Lung (tissue), 12 donors: ENCODE results near the gene CLIC5. TPM values are rescaled to one million over a fixed set of nuclear protein-coding genes. Genes with fewer than 3 reads are reported as not detected.

ENCODE experiments used
- ATAC-seq: fragments of 200-7000 bp; cut with Tn5 transposase; one replicate; pipeline ENCODE4 v1.9.1; 2020; ENCODE audit warnings: moderate number of reproducible peaks; ENCODE audit not compliant: insufficient read depth, low FRiP score
- DNase-seq, 3 donors: peaks; one replicate each; pipeline ENCODE4 v3.0.0-alpha.2; 2013 to 2017
- H3K27ac ChIP-seq, 2 donors: one replicate each; pipeline ENCODE4 v1.5.1; 2013; ENCODE audit warnings: mild to moderate bottlenecking in 2 of 2, moderate library complexity in 2 of 2, control low read depth in 1 of 2, inconsistent platforms in 1 of 2, low read depth in 1 of 2, low read length in 1 of 2
- H3K27me3 ChIP-seq, 3 donors: one replicate each; pipeline ENCODE4 v1.5.1; 2013; ENCODE audit warnings: low read length in 2 of 3; ENCODE audit not compliant: control insufficient read depth in 3 of 3, insufficient read depth in 3 of 3
- H3K36me3 ChIP-seq, 4 donors: one replicate each; pipeline ENCODE4 v1.5.1; 2013; ENCODE audit warnings: low read length in 4 of 4, mild to moderate bottlenecking in 1 of 4, moderate library complexity in 1 of 4; ENCODE audit not compliant: control insufficient read depth in 4 of 4, insufficient read depth in 4 of 4
- H3K4me1 ChIP-seq, 5 donors: one replicate each; pipeline ENCODE4 v1.5.1; 2013; ENCODE audit warnings: low read length in 5 of 5, mild to moderate bottlenecking in 2 of 5, moderate library complexity in 1 of 5; ENCODE audit not compliant: control insufficient read depth in 5 of 5, insufficient read depth in 5 of 5
- H3K4me3 ChIP-seq: one replicate; pipeline ENCODE4 v1.5.1; 2013; ENCODE audit warnings: mild to moderate bottlenecking, control low read depth, moderate library complexity
- H3K9ac ChIP-seq, 2 donors: one replicate each; pipeline ENCODE4 v1.5.1; 2013; ENCODE audit warnings: low read length in 2 of 2, control low read depth in 1 of 2; ENCODE audit not compliant: insufficient read depth in 1 of 2
- H3K9me3 ChIP-seq, 4 donors: one replicate each; pipeline ENCODE4 v1.5.1; 2013; ENCODE audit warnings: low read length in 3 of 4, mild to moderate bottlenecking in 1 of 4, moderate library complexity in 1 of 4; ENCODE audit not compliant: control insufficient read depth in 4 of 4, insufficient read depth in 3 of 4
- CTCF ChIP-seq: IDR thresholded peaks from 2 replicates; pipeline ENCODE4 v1.5.1; 2012; ENCODE audit warnings: mild to moderate bottlenecking; ENCODE audit errors: control extremely low read depth, extremely low read depth
- WGBS, 2 donors: extraction: QIAGEN DNeasy Blood & Tissue Kit; methylation state at CpG; one replicate each; pipeline ENCODE4 v1.1.7; 2013; 5-methylcytosine and 5-hydroxymethylcytosine counted together
- polyA plus RNA-seq, 2 donors: library from polyadenylated mRNA; stranded (reverse); fragments of 200-250 nt; gene quantifications; one replicate each; pipeline ENCODE4 v1.2.1, GENCODE V29; 2013
- total RNA-seq, 2 donors: library from RNA; depleted of rRNA in 1 of 2; stranded (reverse); fragments of >200 nt in 1 of 2; gene quantifications; one replicate each; pipeline ENCODE4 v1.2.1, GENCODE V29; 2014 to 2021
- donor health status: control.
- donor health status: control.
- donor health status: Bipolar disorder and iron deficiency.
- donor health status: healthy.
- donor health status: DM: yes; HTN: yes; CAD: no.

CLIC5 gene
- total and polyA plus RNA-seq, 4 donors, result 14.8 to 92.3 (median 40.7) TPM

- peaks cover 0 to 10% (median 0%) of the 10 kb centered on the region in 5 donors for H3K4me1 ChIP-seq
- no peak overlapping the region for H3K4me3 ChIP-seq
- H3K27ac ChIP-seq, result no peak overlapping the region
- H3K27me3 ChIP-seq, result no peaks in the 10 kb centered on the region
- DNase-seq (peak in 1 of 3 donors; percentile 6), ATAC-seq (no peak)
- 46 to 53% methylated on average over 6 of the region's 6 CpGs for WGBS, 2 donors
- no peaks in the 10 kb centered on the region for H3K9me3 ChIP-seq
- peaks cover 0 to 3% (median 0%) of the 10 kb centered on the region in 4 donors for H3K36me3 ChIP-seq
- TF ChIP-seq CTCF, result no peak
- no peak overlapping the region for H3K9ac ChIP-seq
Observed at GRCh38 chr6:45896783-45897441, 118.7 kb downstream of the CLIC5 start.

- Histone ChIP-seq H3K4me1 (peaks cover 0 to 10% (median 0%) of the 10 kb centered on the region in 5 donors), H3K27me3 (no peaks in the 10 kb centered on the region), H3K9me3 (no peaks in the 10 kb centered on the region), H3K4me3 (no peak overlapping the region), H3K9ac (no peak overlapping the region), H3K27ac (no peak overlapping the region), H3K36me3 (no peaks in the 10 kb centered on the region)
- no peak for ATAC-seq
- WGBS, 2 donors, result 90% methylated on average over 5 of the region's 5 CpGs
- DNase-seq, result no peak
- no peak for TF ChIP-seq CTCF
Observed at GRCh38 chr6:45895569-45895968, 120.1 kb downstream of the CLIC5 start.

- Histone ChIP-seq H3K9ac (no peak overlapping the region), H3K36me3 (no peaks in the 10 kb centered on the region), H3K9me3 (no peaks in the 10 kb centered on the region), H3K27me3 (no peaks in the 10 kb centered on the region), H3K4me3 (no peak overlapping the region), H3K4me1 (peaks cover 0 to 5% (median 0%) of the 10 kb centered on the region in 5 donors), H3K27ac (no peak overlapping the region)
- DNase-seq (peak in 1 of 3 donors; percentile 54), ATAC-seq (no peak)
- TF ChIP-seq CTCF, result no peak
- WGBS, 2 donors, result 52 to 61% methylated on average over 4 of the region's 4 CpGs
Observed at GRCh38 chr6:45892696-45893245, 122.9 kb downstream of the CLIC5 start.
